ACC112 (cell line): ENCODE data around the gene CLEC18A.

Source experiments
- H2AFZ ChIP-seq: fragments of 200-600 bp; sonication (generic); one replicate; pipeline ENCODE4 v1.6.0; 2017; ENCODE audit warnings: antibody characterized with exemption, low read length; ENCODE audit not compliant: unreplicated experiment
- H3K27ac ChIP-seq: fragments of 200-600 bp; sonication (generic); 2 replicates; pipeline ENCODE4 v1.5.1; 2014; ENCODE audit warnings: low read depth, mild to moderate bottlenecking, antibody characterized with exemption, low read length, moderate library complexity
- H3K27me3 ChIP-seq: fragments of 200-600 bp; sonication (generic); 2 replicates; pipeline ENCODE4 v1.6.1; 2014; ENCODE audit warnings: mild to moderate bottlenecking, antibody characterized with exemption, low read length, moderate library complexity, mixed read lengths; ENCODE audit not compliant: insufficient read depth
- H3K36me3 ChIP-seq: fragments of 200-600 bp; sonication (generic); 2 replicates; pipeline ENCODE4 v1.6.1; 2016; ENCODE audit warnings: mild to moderate bottlenecking, antibody characterized with exemption, low read length, moderate library complexity, mixed read lengths; ENCODE audit not compliant: insufficient read depth
- H3K4me1 ChIP-seq: fragments of 200-600 bp; sonication (generic); one replicate; pipeline ENCODE4 v1.6.1; 2016; ENCODE audit warnings: low read length, mixed read lengths; ENCODE audit not compliant: insufficient read depth, unreplicated experiment, control insufficient read depth
- H3K4me3 ChIP-seq: fragments of 200-600 bp; sonication (generic); 2 replicates; pipeline ENCODE4 v1.5.1; 2014; ENCODE audit warnings: mild to moderate bottlenecking, low read depth, low read length
- H3K79me2 ChIP-seq: fragments of 200-600 bp; sonication (generic); one replicate; pipeline ENCODE4 v1.6.0; 2016; ENCODE audit warnings: low read length; ENCODE audit not compliant: control insufficient read depth, unreplicated experiment, insufficient read depth

Gene CLEC18A

GRCh38 chr16:69930117-69930776 lies 20.9 kb upstream of the CLEC18A start:
- Histone ChIP-seq H3K36me3 (peaks cover 5% of the 10 kb centered on the region; the same call in 1 of the 2 replicates), H3K27me3 (no peaks in the 10 kb centered on the region), H3K4me1 (peaks cover 17% of the 10 kb centered on the region), H3K79me2 (no peaks in the 10 kb centered on the region), H2AFZ (no peak overlapping the region), H3K27ac (no peak overlapping the region), H3K4me3 (no peak overlapping the region)

- H3K27me3 ChIP-seq, result no peaks in the 10 kb centered on the region
- H3K79me2 ChIP-seq, result no peaks in the 10 kb centered on the region
- peaks cover 5% of the 10 kb centered on the region; the same call in 1 of the 2 replicates for H3K36me3 ChIP-seq
- H3K4me3 ChIP-seq, result no peak overlapping the region
- H3K27ac ChIP-seq, result no peak overlapping the region
- peaks cover 7% of the 10 kb centered on the region for H3K4me1 ChIP-seq
- no peak overlapping the region for H2AFZ ChIP-seq
Measured at GRCh38 chr16:69931631-69932030, 19.5 kb upstream of the CLEC18A start.

- H3K36me3 ChIP-seq, result peaks cover 5% of the 10 kb centered on the region; the same call in 1 of the 2 replicates
- no peak overlapping the region for H3K4me3 ChIP-seq
- H3K27ac ChIP-seq, result no peak overlapping the region
- no peaks in the 10 kb centered on the region for H3K79me2 ChIP-seq
- no peak overlapping the region for H2AFZ ChIP-seq
- H3K4me1 ChIP-seq, result peaks cover 3% of the 10 kb centered on the region
- H3K27me3 ChIP-seq, result no peaks in the 10 kb centered on the region
Measured at GRCh38 chr16:69932228-69932627, 18.9 kb upstream of the CLEC18A start.

GRCh38 chr16:69932691-69933392 lies 18.3 kb upstream of the CLEC18A start:
- no peaks in the 10 kb centered on the region for H3K79me2 ChIP-seq
- no peak overlapping the region for H2AFZ ChIP-seq
- no peaks in the 10 kb centered on the region for H3K4me1 ChIP-seq
- H3K36me3 ChIP-seq, result peaks cover 5% of the 10 kb centered on the region; the same call in 1 of the 2 replicates
- H3K27me3 ChIP-seq, result no peaks in the 10 kb centered on the region
- no peak overlapping the region for H3K4me3 ChIP-seq
- no peak overlapping the region for H3K27ac ChIP-seq

GRCh38 chr16:69934044-69934443 lies 17.1 kb upstream of the CLEC18A start:
- H3K27me3 ChIP-seq, result no peaks in the 10 kb centered on the region
- H3K27ac ChIP-seq, result no peak overlapping the region
- H3K4me1 ChIP-seq, result no peaks in the 10 kb centered on the region
- H3K4me3 ChIP-seq, result no peak overlapping the region
- no peaks in the 10 kb centered on the region for H3K79me2 ChIP-seq
- H2AFZ ChIP-seq, result no peak overlapping the region
- H3K36me3 ChIP-seq, result peaks cover 5% of the 10 kb centered on the region; the same call in 1 of the 2 replicates

- Histone ChIP-seq H3K79me2 (no peaks in the 10 kb centered on the region), H3K36me3 (peaks cover 5% of the 10 kb centered on the region; the same call in 1 of the 2 replicates), H3K27ac (no peak overlapping the region), H2AFZ (no peak overlapping the region), H3K4me3 (no peak overlapping the region), H3K27me3 (no peaks in the 10 kb centered on the region), H3K4me1 (no peaks in the 10 kb centered on the region)
Measured at GRCh38 chr16:69934751-69935150, 16.4 kb upstream of the CLEC18A start.

- peaks cover 2% of the 10 kb centered on the region; the same call in 1 of the 2 replicates for H3K36me3 ChIP-seq
- H3K4me3 ChIP-seq, result no peak overlapping the region
- no peak overlapping the region for H2AFZ ChIP-seq
- no peak overlapping the region for H3K27ac ChIP-seq
- no peaks in the 10 kb centered on the region for H3K27me3 ChIP-seq
- H3K79me2 ChIP-seq, result no peaks in the 10 kb centered on the region
- no peaks in the 10 kb centered on the region for H3K4me1 ChIP-seq
Measured at GRCh38 chr16:69935278-69935711, 15.8 kb upstream of the CLEC18A start.

GRCh38 chr16:69935740-69936139 lies 15.4 kb upstream of the CLEC18A start:
- H3K27ac ChIP-seq, result no peak overlapping the region
- no peak overlapping the region for H2AFZ ChIP-seq
- H3K4me1 ChIP-seq, result no peaks in the 10 kb centered on the region
- no peaks in the 10 kb centered on the region for H3K27me3 ChIP-seq
- H3K79me2 ChIP-seq, result no peaks in the 10 kb centered on the region
- H3K36me3 ChIP-seq, result peaks cover 2% of the 10 kb centered on the region; the same call in 1 of the 2 replicates
- H3K4me3 ChIP-seq, result no peak overlapping the region

- H3K4me1 ChIP-seq, result no peaks in the 10 kb centered on the region
- H3K27ac ChIP-seq, result no peak overlapping the region
- no peaks in the 10 kb centered on the region for H3K27me3 ChIP-seq
- peaks cover 2% of the 10 kb centered on the region; the same call in 1 of the 2 replicates for H3K36me3 ChIP-seq
- H3K4me3 ChIP-seq, result no peak overlapping the region
- H3K79me2 ChIP-seq, result no peaks in the 10 kb centered on the region
- H2AFZ ChIP-seq, result no peak overlapping the region
Measured at GRCh38 chr16:69936252-69936651, 14.9 kb upstream of the CLEC18A start.

- H3K27ac ChIP-seq, result no peak overlapping the region
- no peaks in the 10 kb centered on the region for H3K36me3 ChIP-seq
- no peaks in the 10 kb centered on the region for H3K79me2 ChIP-seq
- no peak overlapping the region for H2AFZ ChIP-seq
- H3K27me3 ChIP-seq, result no peaks in the 10 kb centered on the region
- no peaks in the 10 kb centered on the region for H3K4me1 ChIP-seq
- no peak overlapping the region for H3K4me3 ChIP-seq
Measured at GRCh38 chr16:69936751-69937211, 14.4 kb upstream of the CLEC18A start.
